ENCODE results near the gene THRB.

THRB gene

GRCh38 chr3:24370352-24371090 lies 124.1 kb downstream of the THRB start:
- no peak for FAIRE-seq
- no peak for TF ChIP-seq CTCF (IDR thresholded peaks at IDR 0.05; ENCODE audit: insufficient read depth, missing control alignments)
- DNase-seq (ENCODE audit: insufficient read length, low spot score): no peak

- TF ChIP-seq CTCF (IDR thresholded peaks at IDR 0.05; ENCODE audit: insufficient read depth, missing control alignments): no peak
- no peak for DNase-seq (ENCODE audit: insufficient read length, low spot score)
- FAIRE-seq: no peak
Measured at GRCh38 chr3:24368605-24369004, 126.0 kb downstream of the THRB start.

- no peak for FAIRE-seq
- DNase-seq (ENCODE audit: insufficient read length, low spot score): no peak
- no peak for TF ChIP-seq CTCF (IDR thresholded peaks at IDR 0.05; ENCODE audit: insufficient read depth, missing control alignments)
Measured at GRCh38 chr3:24367664-24368264, 126.9 kb downstream of the THRB start.

GRCh38 chr3:24367216-24367615 lies 127.4 kb downstream of the THRB start:
- FAIRE-seq (no peak), DNase-seq (ENCODE audit: insufficient read length, low spot score) (no peak)
- no peak for TF ChIP-seq CTCF (IDR thresholded peaks at IDR 0.05; ENCODE audit: insufficient read depth, missing control alignments)

GRCh38 chr3:24365168-24365567 lies 129.5 kb downstream of the THRB start:
- no peak for FAIRE-seq
- TF ChIP-seq CTCF (IDR thresholded peaks at IDR 0.05; ENCODE audit: insufficient read depth, missing control alignments): no peak
- DNase-seq (ENCODE audit: insufficient read length, low spot score): no peak

- no peak for TF ChIP-seq CTCF (IDR thresholded peaks at IDR 0.05; ENCODE audit: insufficient read depth, missing control alignments)
- FAIRE-seq: no peak
- DNase-seq (ENCODE audit: insufficient read length, low spot score): no peak
Measured at GRCh38 chr3:24364359-24364758, 130.3 kb downstream of the THRB start.

- no peak for TF ChIP-seq CTCF (IDR thresholded peaks at IDR 0.05; ENCODE audit: insufficient read depth, missing control alignments)
- FAIRE-seq (no peak), DNase-seq (ENCODE audit: insufficient read length, low spot score) (no peak)
Measured at GRCh38 chr3:24363242-24363641, 131.4 kb downstream of the THRB start.

All from D721Med (cell line).